K562 (cell line): ENCODE measurements around the gene C15orf61. TPM values are rescaled to one million over a fixed set of nuclear protein-coding genes. Genes with fewer than 3 reads are reported as not detected.

Experiments used
- ARNT ChIP-seq, 2 experiments: fragments of 450-650 bp; IDR thresholded peaks; 2 replicates each; pipeline ENCODE4 v1.6.1; 2016; ENCODE audit warnings: mild to moderate bottlenecking in 1 of 2
- ATF7 ChIP-seq: fragments of 450-650 bp; IDR thresholded peaks from 2 replicates; pipeline ENCODE4 v1.7.1; 2014; ENCODE audit warnings: mild to moderate bottlenecking, moderate library complexity
- CBX1 ChIP-seq: sonication (generic); IDR thresholded peaks from 2 replicates; pipeline ENCODE4 v1.6.1; 2016; ENCODE audit warnings: antibody characterized with exemption, low read depth, mild to moderate bottlenecking
- E2F8 ChIP-seq: fragments of 450-650 bp; IDR thresholded peaks from 2 replicates; pipeline ENCODE4 v1.7.1; 2018; ENCODE audit warnings: mild to moderate bottlenecking, low read depth; ENCODE audit not compliant: partially characterized antibody
- ELK1 ChIP-seq: sonication (generic); formaldehyde crosslinking; IDR thresholded peaks from 2 replicates; pipeline ENCODE4 v1.8.1; 2022; ENCODE audit warnings: missing genetic modification reagents
- IRF9 ChIP-seq: fragments of 450-650 bp; IDR thresholded peaks from 2 replicates; pipeline ENCODE4 v1.6.1; 2016; ENCODE audit warnings: missing biosample characterization, missing genetic modification characterization
- MED1 ChIP-seq: sonication (generic); formaldehyde crosslinking; IDR thresholded peaks from 2 replicates; pipeline ENCODE4 v1.8.1; 2023; ENCODE audit warnings: missing genetic modification reagents, borderline replicate concordance
- POLR2A ChIP-seq: fragments of 450-650 bp; conservative IDR thresholded peaks from 2 replicates; pipeline ENCODE4 v1.6.1; 2016
- RB1 ChIP-seq: fragments of 450-650 bp; IDR thresholded peaks from 2 replicates; pipeline ENCODE4 v1.6.1; 2017; ENCODE audit warnings: low read depth, mild to moderate bottlenecking
- SIN3B ChIP-seq: fragments of 450-650 bp; IDR thresholded peaks from 2 replicates; pipeline ENCODE4 v1.6.1; 2017; ENCODE audit warnings: low read depth, mild to moderate bottlenecking, moderate library complexity
- SMARCA4 ChIP-seq: fragments of 450-650 bp; IDR thresholded peaks from 2 replicates; pipeline ENCODE4 v1.6.1; 2016
- SRSF9 ChIP-seq: fragments of 200-400 bp; formaldehyde crosslinking; IDR thresholded peaks from 2 replicates; pipeline ENCODE4 v1.6.1; 2017; ENCODE audit warnings: low read depth, low read length, borderline replicate concordance
- ZNF444 ChIP-seq: fragments of 250-450 bp; sonication (Bioruptor Pico); IDR thresholded peaks from 2 replicates; pipeline ENCODE4 v1.4.0; 2020; ENCODE audit warnings: mild to moderate bottlenecking, moderate library complexity
- ZNF518B ChIP-seq: fragments of 250-450 bp; sonication (Bioruptor Pico); IDR thresholded peaks from 2 replicates; pipeline ENCODE4 v1.5.0; 2021; ENCODE audit warnings: mild to moderate bottlenecking, moderate library complexity
- polyA plus RNA-seq, 8 experiments: library from polyadenylated mRNA; depleted of rRNA in 4 of 8; stranded (reverse) in 5 of 8; unstranded in 3 of 8; fragments of >200 nt; fragmentation: Nextera tagmentation in 2 of 8; fragmentation: Illumina TruSeq in 1 of 8; extraction: Ambion mirVana in 2 of 8; extraction: Trizol in 1 of 8; gene quantifications; 2 replicates each; pipeline versions ENCODE4 v1.2.1 to v1.2.3, GENCODE V29; 2011 to 2014; ENCODE audit warnings: inconsistent platforms in 1 of 8, missing spikeins in 1 of 8
- total RNA-seq, 7 experiments: library from RNA; depleted of rRNA in 6 of 7; stranded (reverse); fragments of >200 nt in 6 of 7; fragmentation: Illumina TruSeq in 2 of 7; extraction: Trizol in 2 of 7; gene quantifications; 2 replicates each; pipeline versions ENCODE4 v1.2.1 to v1.2.3, GENCODE V29; 2011 to 2021; ENCODE audit warnings: low replicate concordance in 1 of 7
- TF ChIP-seq, protein P1 (sequence below): fragments of 250-450 bp; sonication (Bioruptor Pico); IDR thresholded peaks from 2 replicates; pipeline ENCODE4 v1.4.0; 2020; ENCODE audit warnings: mild to moderate bottlenecking, moderate library complexity
- TF ChIP-seq, protein P2 (sequence below): fragments of 250-450 bp; sonication (Bioruptor Pico); IDR thresholded peaks from 2 replicates; pipeline ENCODE4 v1.8.0; 2022; ENCODE audit warnings: moderate library complexity, mild to moderate bottlenecking, inconsistent platforms

C15orf61 gene
- total and polyA plus RNA-seq, 9 of the 15 experiments (the other 6 are each of a cell fraction or from before 2014, with no cell fraction given) = 1.6 to 10.5 (median 4.3) TPM

- TF ChIP-seq ELK1 (CRISPR knock-in tag) = 0 out of 2 replicates have a peak, but pooled peaks have one; percentile 21
- peak; percentile 52 for TF ChIP-seq E2F8
- peak; percentile 84 for TF ChIP-seq RB1
- TF ChIP-seq ATF7 = peak; percentile 63; the same call in 1 of the 2 replicates
- TF ChIP-seq ZNF444 = no peak
- peak; percentile 60 for TF ChIP-seq SIN3B
- no peak for TF ChIP-seq SRSF9
- peak; percentile 93 for TF ChIP-seq POLR2A
- no peak for TF ChIP-seq ZNF518B (CRISPR knock-in tag)
- peak; percentile 57; the same call in 1 of the 2 replicates for TF ChIP-seq CBX1
- no peak for TF ChIP-seq ARNT (IDR thresholded peaks at IDR 0.05)
- TF ChIP-seq, protein P1, sequence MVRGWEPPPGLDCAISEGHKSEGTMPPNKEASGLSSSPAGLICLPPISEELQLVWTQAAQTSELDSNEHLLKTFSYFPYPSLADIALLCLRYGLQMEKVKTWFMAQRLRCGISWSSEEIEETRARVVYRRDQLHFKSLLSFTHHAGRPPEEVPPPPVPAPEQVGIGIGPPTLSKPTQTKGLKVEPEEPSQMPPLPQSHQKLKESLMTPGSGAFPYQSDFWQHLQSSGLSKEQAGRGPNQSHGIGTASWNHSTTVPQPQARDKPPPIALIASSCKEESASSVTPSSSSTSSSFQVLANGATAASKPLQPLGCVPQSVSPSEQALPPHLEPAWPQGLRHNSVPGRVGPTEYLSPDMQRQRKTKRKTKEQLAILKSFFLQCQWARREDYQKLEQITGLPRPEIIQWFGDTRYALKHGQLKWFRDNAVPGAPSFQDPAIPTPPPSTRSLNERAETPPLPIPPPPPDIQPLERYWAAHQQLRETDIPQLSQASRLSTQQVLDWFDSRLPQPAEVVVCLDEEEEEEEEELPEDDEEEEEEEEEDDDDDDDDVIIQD (CRISPR knock-in tag) = no peak
- 0 out of 2 replicates have a peak, but pooled peaks have one; percentile 13 for TF ChIP-seq SMARCA4
- peak; percentile 72; the same call in 1 of the 2 replicates for TF ChIP-seq MED1 (CRISPR knock-in tag)
- TF ChIP-seq IRF9 (tag) = no peak
- TF ChIP-seq, protein P2, sequence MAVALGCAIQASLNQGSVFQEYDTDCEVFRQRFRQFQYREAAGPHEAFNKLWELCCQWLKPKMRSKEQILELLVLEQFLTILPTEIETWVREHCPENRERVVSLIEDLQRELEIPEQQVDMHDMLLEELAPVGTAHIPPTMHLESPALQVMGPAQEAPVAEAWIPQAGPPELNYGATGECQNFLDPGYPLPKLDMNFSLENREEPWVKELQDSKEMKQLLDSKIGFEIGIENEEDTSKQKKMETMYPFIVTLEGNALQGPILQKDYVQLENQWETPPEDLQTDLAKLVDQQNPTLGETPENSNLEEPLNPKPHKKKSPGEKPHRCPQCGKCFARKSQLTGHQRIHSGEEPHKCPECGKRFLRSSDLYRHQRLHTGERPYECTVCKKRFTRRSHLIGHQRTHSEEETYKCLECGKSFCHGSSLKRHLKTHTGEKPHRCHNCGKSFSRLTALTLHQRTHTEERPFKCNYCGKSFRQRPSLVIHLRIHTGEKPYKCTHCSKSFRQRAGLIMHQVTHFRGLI (CRISPR knock-in tag) = no peak
Measured at GRCh38 chr15:67521029-67521782, at the start of gene C15orf61 (continued).
